Stimulated activated CD4-positive, alpha-beta T cell treated with anti-CD3 and anti-CD28 coated beads, Interleukin-2, amount 100 ng/mL, for 4 hours (primary cell): Measurements from ENCODE around the gene TUBB1.
"Not testable (repeated sequence)": the region's sequence is repeated elsewhere in the genome, so short reads cannot be mapped to it uniquely, and the experiment has no call there.

Experiments
- DNase-seq: peaks from one replicate; pipeline ENCODE4 v3.0.0-alpha.2; 2020; ENCODE audit warnings: low read depth

Gene TUBB1

DNA sequence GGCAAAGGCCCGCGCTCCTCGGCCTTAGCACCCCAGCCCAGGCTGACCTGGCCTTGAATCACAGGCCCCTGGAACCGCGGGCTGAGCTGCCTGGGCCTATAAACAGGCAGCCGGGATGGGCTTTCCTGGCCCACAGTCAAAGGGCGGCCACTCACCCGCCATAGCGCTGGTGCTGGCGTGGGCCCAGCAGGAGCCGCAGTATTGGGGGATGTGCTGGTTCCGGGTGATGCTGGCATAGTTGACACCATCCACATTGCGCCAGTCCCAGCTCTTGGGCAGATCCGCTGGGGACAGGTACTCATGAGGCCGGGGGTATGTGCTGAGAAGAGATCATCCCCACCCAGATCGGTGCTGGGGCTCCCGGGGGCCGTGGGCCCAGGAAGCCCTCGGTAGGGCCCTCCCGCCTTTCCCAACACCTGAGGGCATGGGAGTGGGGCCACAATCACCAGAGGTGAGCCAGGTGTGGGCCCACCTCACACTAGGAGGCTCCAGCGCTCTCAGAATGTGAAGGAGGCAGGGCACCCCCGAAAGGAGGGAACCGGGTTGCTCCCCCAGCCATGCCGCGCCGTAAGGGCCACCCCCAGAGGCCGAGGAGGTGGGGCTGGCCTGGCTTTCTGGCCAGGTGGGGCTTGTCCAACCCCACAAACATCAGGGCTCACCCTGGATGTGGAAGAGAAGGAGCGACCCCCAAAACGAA, 12.9 kb upstream of the TUBB1 start:
- DNase-seq = no peak

DNA sequence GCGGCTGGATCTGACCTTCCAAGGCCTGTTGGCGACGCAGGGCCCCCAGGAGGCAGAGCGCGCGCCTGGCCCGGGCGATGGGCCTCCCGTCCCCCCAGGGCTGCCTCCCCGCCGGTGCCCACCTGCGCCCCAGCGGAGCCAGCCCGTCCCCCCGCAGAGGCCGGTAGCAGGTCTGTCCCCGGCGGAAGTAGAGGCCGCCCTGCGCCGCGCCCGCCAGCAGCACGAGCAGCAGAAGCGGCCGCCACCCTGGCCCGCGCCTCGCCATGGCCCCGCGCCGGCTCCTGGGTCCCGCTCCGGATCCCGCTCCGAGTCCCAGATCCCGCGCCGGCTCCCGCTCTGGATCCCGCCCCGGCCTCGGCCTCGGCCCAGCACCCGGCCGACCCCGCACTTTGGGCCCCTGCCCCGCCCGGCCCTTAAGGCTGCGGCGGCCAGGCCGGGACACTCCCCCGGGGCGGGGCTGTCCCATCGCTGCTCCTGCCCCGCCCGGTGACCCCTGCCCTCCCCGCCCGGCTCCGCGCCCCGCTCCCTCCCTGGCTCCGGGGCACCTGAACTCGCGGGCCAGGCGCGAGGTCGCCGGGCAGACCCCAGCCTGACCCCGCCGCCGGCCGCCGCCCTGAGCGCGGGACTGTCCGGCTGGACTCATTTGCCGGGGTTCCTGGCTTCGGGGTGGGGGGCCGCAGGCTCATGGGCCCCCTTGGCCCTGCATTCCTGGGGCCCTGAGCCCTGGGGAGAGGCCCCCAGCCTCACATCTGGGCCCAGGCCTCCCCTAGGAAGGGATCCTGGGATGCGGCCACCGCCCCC, 12.2 kb upstream of the TUBB1 start, which contains the start of gene CTSZ:
Gene CTSZ, minus strand, starts transcription at position 391 of the 801 bp plus-strand sequence. Its CDS starts 126 bp downstream, at position 265.
- DNase-seq = no peak

DNA sequence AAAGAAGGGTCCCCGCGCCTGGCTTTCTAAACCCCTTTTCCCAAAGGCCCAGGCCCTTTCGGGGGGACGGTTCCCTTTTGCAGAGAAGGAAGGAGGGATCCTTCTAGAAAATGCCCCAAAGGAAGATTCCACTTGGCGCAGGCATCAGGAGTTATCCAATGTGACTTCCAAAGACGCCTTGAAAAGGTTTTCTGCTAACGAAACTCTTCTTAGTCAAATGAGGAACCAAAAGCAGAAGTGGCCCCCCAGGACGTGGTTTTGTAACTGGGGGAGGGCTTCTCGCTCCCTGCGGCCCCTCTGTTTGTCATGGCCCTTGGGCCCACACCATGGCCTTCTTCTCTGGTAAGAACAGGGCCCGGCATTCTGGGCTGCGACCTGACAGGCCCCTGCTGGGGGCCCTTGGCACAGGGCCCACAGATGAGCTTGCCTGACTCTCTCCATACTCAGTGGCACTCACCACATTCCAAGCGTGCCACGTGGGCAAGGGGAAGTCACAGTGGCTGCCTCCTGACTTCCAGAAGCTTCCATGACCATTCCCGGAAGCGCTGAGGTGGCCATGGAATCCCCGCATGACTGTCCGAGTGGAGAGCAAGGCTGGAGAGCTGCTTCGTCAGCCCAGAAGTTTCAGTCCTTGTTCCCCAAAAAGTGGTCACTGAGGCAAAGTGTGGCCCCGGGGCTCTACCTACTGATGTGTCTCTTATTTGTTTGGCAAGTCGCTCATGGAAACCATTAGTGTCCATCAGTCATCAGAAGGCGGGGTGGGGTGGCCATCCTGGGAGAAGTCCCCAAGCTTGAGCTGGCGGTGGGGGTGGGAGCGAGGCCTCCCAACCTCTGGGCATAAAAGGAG, 11.3 kb upstream of the TUBB1 start:
- no peak for DNase-seq

DNA sequence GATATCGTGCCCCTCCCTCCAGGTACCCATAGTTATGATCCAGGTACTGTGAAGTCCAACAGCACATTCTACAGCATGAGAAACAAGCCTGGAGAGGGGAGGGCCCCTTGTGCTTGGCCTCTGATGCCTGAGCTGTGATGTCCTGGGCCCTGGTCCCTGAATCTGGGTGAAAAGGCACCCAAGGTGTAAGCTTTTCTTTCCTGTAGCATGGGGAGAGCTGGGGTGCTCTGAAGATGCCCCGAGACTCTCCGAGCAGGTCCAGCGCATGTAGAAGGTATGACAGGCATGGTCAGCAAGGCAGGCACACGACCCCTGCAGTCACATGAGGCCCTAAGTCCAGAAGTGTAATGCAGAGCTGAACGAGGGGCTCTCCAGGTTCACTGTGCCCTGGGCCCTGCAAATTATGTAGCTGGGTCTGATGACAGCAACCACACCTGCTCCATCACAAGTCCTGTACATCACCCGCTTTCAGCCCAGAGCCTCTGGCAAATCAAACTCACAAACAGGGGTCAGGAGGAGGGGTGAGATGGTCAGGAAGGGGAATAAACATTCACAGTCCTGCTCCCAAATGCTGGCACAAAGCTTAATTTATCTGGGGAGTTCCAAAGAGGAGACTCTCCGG, 10.4 kb upstream of the TUBB1 start:
- DNase-seq = no peak

DNA sequence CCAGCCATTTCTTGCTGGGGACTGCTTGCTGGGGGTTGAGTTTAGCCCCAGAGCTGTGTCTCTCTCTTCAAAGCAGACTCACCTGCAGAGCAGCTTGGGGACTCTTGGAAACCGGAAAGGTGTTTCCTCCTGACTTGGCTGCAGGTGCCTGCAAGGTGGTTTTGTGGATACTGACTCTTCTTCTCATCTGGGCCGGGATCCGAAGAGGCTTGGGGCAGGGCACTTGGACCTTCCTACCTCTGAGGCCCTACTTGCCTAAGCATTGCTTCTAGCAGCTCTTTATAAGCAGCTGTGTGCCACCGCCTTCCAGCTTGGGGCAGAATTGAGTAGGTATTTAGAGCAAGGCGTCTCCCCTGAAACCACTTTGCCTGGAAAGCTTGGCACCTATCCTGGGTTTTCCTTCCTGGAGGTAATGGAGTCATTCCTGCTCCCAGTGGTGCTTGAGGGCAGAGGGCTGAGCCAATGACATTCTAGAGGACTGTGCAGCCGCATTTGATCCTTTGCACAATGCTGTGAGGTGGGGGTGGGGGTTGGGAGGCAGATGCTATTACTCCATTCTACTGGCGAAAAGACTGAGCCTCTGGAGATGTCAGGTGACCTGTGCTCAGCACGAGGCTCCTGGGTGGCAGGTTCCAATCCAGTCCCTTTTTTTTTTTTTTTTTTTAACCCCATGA, 8.8 kb upstream of the TUBB1 start:
- DNase-seq = no peak

DNA sequence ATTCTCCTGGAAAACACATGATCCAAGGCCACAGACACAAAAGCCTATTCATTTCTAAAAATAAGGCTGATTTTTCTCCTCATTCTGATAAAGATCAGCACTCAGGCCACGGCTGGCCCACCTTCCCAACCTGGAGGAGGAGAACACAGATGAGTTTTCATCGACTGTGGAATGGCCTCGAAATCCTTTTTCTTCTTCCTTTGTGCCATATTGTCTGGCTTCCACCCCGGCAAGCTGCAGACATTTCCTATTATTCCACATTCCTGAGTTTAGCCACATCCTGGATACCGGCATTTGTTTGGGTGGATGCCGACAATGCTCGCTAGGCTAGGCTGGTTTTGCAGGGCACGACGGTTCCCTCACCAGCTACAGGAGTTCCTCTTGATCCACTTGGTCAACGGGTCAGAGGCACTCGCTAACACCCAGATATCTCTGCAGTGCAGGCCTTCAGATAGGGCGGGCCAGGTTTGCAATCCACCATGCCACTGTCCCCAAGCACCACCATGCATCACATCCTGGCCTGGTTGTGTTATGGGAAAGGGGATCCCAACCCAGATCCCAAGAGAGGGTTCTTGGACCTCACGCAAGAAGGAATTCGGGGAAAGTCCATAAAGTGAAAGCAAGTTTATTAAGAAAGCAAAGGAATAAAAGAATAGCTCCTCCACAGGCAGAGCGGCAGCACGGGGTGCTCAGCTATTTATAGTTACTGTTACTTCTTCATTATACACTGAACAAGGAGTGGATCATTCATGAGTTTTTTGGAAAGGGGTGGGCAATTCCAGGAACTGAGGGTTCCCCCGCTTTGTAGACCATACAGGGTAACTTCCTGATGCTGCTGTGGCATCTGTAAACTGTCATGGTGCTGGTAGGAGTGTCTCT, 8.0 kb upstream of the TUBB1 start:
- no peak for DNase-seq

DNA sequence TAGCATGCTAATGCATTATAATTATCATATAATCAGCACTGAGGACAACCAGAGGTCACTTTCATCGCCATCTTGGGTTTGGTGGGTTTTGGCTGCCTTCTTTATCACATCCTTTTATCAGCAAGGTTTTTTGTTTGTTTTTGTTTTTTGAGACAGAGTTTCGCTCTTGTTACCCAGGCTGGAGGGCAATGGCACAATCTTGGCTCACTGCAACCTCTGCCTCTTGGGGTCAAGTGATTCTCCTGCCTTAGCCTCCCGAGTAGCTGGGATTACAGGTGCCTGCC, 7.4 kb upstream of the TUBB1 start:
- not testable (repeated sequence) for DNase-seq

DNA sequence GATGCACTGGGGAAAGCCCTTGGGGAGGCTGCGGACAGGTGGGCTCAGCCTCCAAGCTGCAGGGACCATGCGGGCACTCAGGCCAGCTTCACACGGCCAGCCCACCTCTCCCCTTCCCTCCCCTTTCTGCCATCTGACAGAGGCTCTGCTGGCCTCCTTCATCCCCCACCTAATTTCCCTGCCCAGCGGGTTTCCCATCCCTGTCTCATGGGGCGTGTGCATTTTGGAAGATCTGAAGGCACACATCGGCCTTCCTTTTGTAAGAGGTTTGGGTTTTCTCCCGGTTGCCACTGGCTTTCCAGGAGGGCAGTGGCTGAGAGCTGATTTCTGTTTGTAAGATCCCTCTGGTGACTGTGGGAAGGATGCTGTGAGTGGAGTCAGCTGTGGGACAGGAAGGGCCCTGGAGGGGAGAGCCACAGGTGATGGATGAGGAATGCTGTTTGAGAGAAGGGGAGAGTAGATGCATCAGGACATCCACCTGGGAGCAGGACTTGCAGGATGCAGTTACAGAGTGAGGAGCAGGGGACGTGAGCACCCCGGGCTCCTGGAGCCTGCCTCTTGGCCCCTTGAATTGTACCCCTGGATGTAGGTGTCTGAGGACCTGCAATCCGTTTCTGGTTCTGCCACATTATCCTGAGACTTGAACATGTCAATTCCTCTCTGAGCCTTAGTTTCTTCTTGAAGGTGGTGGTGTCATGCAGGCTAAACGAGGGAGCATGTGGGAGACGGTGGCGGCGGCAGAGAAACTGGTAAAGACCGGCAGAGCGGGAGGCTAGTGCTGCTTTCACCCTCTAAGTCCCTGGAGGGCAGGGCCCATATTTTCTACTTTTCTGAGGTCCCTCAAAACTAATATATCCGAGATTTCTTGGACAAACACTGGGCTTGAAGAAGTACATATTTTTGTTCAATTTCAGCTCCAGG, 5.9 kb upstream of the TUBB1 start:
- DNase-seq = no peak

DNA sequence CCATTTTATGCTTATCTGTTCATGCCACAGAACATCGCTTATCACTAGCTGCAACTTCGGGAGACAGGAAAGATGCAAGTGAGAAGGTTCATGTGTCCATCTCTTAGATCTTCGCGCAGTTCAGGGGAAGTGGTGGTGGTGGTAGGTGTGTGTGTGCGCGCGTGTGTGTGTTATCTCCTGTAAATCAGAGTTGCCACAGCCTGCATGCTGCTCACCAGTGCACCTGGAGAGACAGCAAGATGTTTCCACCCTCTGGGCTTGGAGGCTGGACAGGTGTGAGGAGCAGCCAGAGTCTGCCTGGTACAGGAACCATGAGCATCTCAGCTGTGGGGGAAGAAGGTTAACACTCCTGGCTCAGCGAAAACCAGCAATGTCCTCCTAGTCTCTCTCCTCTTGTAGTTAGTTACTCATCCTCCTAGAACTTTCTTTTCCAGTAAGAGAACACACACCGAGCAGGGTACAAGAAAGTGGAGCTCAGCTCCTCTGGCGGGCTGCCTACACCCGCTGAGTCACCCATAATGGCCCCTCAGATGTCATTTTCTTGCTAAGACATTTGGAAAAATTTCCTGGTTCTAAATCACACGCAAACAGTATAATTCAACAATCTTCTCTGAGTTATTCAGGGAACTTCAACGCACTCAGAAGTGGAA, 5.1 kb upstream of the TUBB1 start:
- no peak for DNase-seq

DNA sequence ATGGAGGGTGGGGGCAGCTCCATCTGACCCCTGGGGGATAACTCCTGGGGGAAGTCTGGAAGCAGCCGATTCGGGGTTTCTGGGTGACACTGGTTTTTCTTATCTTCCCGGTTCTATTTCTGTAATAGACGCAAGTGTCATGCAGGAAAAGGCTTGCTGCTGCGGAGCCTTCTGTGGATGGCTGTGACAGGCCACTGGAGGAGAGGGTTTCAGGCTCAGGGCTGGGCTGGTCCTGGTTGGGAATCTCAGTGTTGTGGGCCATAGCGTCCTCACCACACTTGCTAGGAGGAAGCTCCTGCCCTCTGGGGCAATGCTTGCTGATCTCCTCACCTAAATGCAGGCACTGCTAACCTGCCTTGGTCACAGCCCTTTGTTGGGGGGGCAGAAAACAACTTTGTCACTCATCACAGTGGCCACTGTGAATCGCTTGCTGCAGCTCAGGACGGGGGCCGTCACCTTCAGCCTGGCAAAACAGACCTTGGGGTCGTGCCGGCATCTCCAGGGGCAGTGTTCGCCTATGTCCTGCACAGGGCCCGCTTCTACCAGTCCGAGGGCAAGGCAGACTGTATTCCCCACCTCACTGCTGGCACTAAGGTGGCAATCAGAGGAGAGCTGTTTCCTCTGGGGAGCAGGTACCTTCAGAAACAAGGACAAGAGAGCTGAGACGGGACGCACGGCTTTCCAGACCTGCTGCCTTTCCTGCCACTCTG, 4.4 kb upstream of the TUBB1 start:
- no peak for DNase-seq

DNA sequence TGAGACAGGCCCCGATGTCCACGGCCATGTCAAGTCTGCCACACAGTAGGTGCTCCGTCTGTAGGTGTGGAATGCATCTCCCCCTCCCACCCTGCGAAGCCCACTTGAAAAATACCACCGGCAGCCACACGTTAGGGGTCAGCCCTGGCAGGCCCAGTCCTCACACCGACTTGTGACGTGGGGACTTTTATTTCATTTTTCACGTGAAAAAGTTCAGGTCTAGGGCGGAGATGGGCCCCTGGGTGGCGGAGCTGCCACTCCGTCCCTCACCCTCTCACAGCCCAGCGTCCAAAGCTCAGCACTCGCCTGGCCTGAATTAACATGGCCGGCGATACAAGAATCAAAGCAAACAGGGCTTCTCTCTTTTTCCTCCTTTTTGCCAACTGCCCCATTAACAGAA, 3.8 kb upstream of the TUBB1 start:
- DNase-seq = no peak

DNA sequence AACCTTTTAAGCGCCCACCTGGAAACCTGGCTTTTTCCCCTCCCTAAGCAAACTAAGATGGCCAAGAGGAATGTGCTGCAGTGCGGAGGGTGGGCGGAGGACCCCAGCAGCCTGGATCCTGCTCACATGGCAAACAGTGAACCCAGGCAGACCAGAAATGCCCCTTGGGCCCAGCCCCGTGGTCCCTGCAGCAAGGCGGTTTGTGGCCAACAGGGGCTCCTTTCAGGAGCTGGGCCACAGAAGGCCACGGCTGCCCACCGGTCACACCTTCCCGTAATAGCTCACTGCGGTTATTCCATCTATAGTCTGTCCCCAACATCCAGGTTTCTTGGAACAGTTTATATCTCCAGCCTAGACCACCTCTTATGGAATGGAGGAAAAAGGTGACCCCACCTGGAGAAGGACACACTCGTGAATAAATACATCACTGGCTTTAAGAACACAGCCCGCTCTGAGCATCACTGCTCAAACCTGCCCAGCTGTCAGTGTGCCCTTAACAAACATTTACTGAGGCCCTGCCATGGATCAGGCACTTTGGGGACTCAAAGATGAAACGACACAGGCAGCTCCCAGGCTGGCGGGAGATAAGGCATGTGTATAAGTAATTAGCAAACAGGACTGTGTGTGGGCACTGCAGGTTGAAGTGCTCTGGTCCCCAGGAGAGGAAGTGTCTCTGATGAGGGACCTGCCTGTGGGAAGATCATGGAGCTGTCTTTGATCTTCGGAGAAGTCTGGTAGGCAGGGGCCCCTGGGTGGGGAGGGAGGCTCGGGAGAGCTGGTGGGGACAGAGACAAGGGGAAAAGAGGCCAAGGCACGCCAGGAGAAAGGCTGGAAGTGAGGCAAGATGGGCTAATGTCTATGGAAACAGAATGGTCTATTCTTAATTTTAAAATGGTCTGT, 3.2 kb upstream of the TUBB1 start:
- no peak for DNase-seq

DNA sequence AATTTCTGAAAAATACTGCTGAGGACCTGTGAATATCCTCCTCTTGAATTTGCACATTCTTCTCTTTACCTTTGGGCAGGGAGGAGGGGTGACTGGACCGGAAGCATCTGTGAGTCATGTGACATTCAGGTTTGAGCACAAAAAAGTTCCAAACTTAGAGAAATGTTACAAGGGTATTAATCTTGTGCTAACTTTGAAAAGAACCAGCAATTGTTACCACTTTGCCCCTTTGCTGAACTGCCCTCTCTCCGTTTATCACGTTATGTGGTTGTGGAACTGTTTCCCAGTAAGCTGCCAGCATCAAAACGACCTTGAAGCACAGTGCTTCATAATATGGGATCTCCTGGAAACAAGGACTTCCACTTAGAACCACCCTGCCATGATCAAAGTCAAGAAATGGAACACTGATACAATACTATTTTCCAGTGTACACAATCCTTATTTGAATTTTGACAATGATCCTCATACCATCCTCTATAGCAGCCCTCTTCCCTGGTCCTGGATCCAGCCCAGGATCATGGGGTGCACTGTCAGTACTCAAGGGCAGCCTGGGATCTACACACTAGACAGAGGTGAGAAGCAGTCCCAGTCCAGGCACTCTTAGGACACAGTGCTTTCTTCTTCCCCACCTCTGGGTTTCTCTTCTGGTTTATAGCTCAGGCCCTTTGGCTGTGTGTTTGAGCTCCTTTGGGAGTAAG, 2.3 kb upstream of the TUBB1 start:
- DNase-seq = no peak

DNA sequence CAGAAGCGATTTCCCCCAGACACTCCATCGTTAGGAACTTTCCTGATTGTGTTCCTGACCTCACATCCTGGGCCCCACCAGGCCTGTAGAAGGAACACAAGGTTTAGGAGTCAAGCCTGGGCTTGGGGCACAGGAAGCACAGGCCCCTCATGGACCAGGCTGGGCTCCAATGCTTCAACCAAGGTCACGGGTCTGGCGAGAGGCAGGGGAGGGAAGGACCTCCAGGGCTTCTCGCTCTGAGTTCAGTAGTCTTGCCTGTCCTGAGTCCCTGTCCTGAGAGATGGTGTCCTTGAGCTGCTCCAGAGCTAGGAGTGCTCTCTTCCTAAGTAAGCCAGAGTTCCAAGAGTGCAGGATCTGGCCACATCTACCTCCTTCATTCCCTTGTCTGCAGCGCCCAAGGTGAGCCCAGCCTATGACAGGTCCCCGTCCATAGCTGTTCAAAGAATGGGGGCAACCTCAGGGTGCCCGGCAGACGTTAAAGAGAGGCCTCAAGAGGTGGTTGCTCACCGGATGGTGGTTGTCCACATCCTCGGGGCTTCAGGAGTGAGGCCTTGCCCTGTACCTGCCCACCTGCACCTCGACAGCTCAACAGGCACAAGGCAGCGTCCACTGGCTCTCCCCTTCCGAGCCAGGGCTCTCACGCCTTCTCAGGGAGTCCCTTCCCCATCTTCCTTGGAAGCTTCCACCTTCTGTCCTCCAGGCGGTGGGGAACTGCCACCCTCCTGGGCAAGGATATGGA, 1.6 kb upstream of the TUBB1 start:
- DNase-seq = no peak

DNA sequence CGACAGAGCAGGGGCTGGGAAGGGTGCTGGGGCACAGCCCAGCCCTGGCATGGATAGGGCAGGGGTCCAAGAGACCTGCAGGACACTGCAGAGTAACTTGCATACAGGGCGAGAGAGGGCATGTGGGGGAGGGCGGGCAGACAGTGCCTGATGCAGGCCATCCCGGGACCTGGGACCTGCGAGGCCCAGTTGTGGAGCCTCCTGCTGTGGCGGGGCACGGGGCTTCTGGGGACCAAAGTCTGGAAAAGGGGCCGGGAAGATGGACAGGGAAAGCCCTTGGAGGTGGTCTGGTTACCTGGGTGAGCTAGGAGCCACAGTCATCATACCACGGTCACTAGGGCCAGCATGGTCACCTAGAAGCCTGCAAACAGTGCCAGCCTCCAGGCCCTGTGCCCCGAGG, 412 bp upstream of the TUBB1 start:
- no peak for DNase-seq

DNA sequence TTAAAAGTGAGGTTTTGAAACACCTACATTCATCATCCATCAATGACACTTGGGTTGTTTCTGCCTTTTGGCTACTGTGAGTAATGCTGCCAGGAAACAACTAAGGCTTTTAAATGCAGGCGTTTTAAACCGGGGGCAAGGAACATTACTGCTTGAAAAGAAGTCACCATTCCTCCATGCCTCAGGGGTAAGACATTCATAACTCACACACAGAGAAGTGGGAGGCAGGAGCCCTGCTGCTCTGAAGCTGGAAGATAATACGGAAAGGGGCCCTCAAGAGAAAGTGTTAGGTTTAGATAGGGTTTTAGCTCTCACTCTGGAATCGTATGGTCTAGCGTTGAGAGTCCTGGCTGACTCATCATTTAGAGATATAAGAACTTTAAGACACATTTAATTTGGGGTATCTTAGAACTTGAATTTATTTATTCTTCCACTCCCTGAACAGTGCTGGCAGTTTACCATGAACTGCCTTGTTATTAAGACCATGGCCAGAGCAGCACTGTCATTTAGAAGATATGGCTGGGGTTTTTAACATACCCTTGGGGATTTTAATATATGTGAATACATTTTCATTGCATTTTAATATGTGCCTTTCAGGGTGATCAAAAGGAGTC, 1.8 kb downstream of the TUBB1 start:
- DNase-seq = no peak
